NOMO-1 treated with DMSO at 0.1 percent for 48 hours (cell line): ENCODE measurements around the gene APBA1.
"Not testable (repeated sequence)": the region's sequence is repeated elsewhere in the genome, so short reads cannot be mapped to it uniquely, and the experiment has no call there.

Source experiments
- DNase-seq: peaks from one replicate; lab custom pipeline; 2025; ENCODE audit not compliant: unreplicated experiment; lab: John Stamatoyannopoulos, UW

The APBA1 gene

DNA sequence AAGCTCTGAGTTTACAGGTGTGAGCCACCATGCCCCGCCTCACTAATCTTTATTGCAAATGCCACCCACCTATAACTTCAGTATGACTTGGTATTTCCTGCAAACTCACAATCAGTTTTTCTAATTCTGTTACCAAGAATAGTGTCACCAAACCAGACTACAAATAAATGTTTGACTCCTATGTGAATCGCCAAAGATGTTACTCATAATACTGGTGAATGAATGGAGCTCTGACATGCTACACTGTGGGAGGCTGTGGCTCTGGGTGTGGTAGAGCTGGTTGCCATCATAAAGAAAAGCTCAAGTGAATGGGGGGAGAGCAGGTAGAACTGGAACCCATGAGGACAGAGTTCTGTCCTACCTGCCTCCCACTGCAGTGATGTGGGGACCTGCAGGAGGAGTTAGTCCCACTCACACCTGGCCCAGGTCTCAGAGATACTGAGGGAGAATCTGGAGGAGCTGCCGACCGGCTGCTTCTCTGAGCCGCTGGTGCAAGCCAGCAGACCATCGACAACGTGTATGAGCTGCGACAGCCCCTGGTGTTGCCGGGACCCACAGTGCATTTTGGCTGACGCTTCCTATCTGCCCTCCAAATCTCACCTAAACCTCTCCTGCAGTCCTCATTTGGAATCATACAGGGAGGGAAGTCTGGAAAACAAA, 251.4 kb downstream of the APBA1 start:
- DNase-seq: no peak

GRCh38 chr9:69412741-69413150, 259.4 kb downstream of the APBA1 start:
- no peak for DNase-seq

DNA sequence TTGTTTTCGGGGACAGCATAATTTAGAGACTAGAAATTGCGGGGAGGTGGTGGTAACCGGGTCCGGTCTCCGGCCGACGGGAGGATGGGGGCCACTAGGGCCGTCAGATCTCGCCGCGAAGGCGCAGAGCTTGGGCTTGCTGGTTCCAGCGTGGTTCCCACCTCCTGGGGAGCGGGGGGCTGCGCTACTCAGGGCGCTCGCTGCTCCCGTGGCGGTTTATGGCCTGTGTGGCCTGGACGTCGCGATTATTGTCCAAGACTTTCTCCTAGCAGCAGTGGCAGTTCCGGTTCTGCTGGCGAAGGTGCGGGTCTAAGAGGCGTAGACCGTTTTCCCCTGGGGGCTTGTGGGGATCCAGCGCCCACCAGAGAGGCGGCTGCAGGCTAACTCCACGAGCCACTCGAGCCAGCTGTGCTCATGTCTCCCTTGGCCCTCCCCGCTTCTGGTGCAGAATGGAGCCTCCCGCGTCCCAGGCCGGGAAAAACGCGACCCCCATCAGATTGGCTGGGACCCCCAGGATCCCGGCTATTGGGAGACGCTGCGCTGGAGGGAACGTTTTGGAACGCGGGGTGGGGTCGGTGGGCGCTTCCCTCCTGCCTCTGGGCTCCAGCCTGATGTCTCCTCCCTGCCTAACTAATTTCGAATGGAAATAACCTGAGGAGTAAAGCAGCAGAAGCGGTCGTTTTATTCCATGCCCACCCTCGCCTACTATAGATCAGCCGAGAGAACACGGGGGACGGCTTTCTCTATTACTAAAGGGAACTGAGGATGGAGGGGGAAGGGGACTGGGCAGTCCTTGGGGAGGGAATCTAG, 260.0 kb downstream of the APBA1 start:
- DNase-seq: no peak

GRCh38 chr9:69411246-69411645, 260.9 kb downstream of the APBA1 start:
- no peak for DNase-seq

GRCh38 chr9:69409936-69410335, 262.2 kb downstream of the APBA1 start:
- DNase-seq: not testable (repeated sequence)

DNA sequence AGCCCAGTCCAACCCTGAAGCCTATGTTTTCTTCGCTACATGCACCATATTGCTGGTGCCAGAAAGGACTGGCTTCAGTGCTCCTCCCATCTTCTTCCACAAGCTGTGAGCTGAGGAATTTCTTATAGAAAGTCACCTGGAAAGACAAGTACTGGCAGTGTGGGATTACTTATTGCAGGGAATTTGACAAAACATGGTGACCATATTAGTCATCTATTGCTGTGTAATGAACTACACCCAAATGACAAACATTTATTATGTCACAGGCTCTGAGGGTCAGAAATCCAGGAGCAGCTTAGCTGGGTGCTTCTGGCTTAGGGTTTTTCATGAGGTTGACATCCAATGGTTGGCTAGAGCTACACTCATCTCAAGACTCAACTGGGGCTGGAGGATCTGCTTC, 271.7 kb downstream of the APBA1 start:
- DNase-seq: no peak

DNA sequence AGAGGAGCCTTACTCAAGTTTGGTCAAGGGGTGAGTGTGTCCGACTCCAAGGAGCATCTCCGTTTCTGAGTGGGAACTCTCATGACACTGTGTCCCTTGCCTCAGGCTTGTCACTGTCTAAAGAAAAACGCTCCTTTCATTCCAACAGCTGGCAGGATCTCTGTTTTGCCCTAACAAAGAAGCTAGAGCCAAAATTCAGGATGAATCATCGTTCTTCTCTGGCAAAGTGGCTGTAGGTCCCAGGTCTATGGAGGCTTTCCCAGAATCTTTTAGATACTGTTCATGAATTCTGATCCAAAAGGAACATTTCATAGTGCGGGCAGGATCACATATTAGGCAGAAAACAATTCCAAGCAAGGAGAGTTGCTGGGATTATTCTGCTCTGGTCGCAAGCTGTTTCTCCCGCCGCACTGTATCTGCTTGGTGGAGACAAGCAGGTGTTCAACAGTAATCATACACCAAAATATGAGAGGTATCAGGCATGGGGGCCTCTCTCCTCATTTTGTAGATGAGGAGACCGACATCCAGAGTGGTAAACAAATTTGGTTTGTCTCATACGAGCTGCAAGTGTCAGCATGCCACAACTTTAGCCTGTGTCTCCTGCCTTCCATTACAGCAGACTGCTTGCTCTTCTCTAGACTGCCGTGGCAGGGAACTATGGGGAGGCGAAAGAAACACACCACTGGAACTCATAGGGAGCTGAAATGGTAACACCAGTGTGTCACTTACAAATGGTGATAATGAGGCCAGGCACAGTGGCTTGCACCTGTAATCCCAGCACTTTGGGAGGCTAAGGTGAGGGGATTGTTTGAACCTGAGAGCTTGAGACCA, 274.6 kb downstream of the APBA1 start:
- DNase-seq: no peak

GRCh38 chr9:69396759-69397158, 275.4 kb downstream of the APBA1 start:
- no peak for DNase-seq

GRCh38 chr9:69395718-69396117, 276.5 kb downstream of the APBA1 start:
- DNase-seq: no peak

GRCh38 chr9:69393425-69393824, 278.7 kb downstream of the APBA1 start:
- DNase-seq: no peak

DNA sequence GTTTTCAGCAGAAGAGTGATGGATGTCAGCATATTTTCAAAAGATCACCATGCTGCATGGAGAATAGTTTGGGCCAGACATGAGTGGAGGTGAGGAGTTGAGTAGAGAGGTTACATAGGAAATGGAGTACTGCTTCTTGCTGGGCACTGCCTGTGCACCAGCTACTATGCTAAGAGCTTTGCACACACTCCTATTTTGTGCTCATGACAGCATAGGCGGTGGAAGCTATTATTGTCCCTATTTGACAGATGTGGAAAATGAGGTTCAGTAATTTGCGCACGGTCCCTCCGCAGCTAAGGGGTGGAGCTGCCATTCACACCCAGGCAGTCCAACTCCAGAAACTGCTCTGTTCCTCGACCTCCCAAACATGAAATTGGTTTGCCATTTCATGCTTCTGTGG, 279.3 kb downstream of the APBA1 start:
- DNase-seq: no peak

DNA sequence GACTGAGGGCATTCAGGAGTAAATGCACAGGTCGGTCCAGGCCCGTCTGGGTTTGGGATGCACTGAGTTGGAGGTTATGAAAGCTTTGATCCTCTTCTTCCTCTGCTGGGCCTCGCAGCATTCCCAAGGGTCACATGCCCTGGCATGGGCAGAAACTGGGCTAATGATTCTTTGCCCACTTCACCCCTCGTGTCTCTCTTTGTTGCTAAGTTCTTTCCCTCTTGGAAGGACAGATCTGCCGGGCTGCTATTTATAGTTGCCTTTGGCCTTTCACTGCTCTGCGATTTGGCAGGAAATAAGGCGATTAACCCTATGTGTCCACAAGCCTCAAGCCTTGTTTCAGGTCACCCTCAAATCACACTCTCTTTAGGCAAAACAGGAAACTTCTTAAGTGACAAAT, 280.2 kb downstream of the APBA1 start:
- no peak for DNase-seq

DNA sequence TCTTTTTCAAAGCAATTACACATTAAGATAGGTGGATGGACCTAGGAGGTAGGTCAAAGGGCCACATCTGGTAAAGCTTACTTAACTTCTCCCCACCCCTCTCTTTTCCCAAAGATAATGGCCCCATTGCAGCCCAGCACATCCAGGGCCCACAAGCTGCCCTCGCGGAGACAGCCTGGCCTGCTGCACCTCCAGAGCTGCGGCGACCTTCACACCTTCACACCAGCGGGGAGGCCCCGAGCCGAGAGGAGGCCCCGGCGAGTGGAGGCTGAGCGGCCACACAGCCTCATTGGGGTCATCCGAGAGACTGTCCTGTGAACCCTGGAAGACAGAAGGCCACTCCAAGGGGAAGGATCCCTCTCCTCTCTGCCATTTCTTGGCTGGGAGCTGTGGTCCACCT, 280.7 kb downstream of the APBA1 start:
- no peak for DNase-seq

GRCh38 chr9:69389437-69389995, 282.7 kb downstream of the APBA1 start:
- no peak for DNase-seq

- DNase-seq: no peak
Measured at GRCh38 chr9:69388596-69388995, 283.6 kb downstream of the APBA1 start.

DNA sequence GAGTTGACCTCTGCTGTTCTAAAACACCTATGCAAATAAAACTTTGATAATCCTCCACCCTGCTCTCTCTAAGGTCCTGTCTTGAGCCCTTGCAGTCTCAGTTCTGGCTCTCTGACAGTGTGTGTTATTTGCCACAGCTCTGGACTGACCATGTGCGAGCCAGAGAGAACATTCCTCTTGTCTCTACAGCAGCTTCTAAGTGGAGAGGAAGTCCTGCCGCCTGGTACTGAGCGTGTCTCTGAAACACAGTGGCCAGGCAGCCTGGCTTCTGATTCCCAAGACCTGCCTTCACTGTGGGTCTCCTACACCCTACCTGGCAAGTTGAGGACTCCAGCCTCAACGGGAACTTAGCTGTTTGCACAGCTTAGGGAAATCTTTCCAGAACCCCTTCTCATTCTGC, 285.5 kb downstream of the APBA1 start:
- DNase-seq: no peak

DNA sequence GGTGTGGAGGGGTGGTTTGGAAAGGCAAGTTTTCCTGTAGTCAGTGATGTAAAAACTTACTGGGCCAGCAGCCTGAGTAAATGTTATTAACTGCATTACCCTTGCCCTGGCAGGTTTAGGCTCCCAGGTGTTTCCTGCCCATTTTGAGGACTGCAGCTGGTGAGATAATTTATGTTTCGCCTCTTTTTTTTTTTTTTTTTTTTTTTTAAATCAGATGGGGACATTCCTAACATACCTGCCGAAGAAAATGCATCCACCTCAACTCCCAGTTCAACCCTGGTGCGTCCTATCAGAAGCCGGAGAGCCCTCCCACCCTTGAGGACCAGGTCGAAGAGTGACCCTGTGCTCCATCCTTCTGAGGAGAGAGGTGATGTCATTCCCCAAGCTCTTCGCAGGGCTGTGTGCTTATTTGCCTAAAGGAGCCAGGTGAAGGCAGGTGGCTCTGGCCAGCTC, 286.6 kb downstream of the APBA1 start:
- no peak for DNase-seq

GRCh38 chr9:69382135-69382534, 290.0 kb downstream of the APBA1 start:
- no peak for DNase-seq

- no peak for DNase-seq
Measured at GRCh38 chr9:69380811-69381210, 291.4 kb downstream of the APBA1 start.

- no peak for DNase-seq
Measured at GRCh38 chr9:69380301-69380700, 291.9 kb downstream of the APBA1 start.

DNA sequence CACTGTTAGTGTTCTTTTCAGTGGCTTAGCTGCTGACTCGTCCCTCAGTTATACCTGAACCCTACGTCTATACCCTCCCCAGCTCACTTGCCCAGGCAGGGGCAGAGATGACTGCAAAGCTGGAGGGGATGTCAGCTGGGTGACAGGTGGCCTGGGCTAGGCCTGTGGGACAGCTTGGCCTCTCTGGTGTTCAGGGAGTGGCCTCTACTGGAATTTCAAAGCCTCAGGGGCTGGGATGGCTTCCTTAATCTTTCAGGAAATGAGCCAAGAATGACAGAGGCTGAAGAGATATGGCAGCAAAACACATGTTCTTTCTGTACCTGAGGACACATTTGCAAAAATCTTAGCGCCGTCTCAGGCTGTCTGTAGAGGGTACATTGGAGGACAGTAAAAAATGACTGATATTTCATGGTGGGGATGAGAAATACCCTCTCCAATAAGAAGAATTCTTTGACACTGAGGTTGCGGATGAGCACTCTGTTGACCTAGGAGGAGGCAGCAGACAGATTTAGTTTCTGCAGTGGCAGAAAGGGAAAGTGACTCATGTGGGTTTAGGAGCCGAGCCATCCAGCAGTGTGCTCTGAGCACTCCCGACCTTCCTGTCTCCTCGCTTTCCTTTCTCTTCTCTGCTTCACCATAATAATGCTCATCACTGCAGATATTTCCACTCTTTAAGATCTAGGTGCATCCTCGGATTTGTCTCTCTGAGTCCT, 292.7 kb downstream of the APBA1 start:
- no peak for DNase-seq
